Nephron (organoid): ENCODE results near the gene TRAF3.

Source experiments
- H3K27ac Mint-ChIP-seq, 3 experiments: 2 replicates each; pipeline ENCODE4 v1.8.0; 2020; ENCODE audit warnings: mixed read lengths in 3 of 3, mild to moderate bottlenecking in 2 of 3, moderate library complexity in 1 of 3
- H3K27me3 Mint-ChIP-seq: 2 replicates; pipeline ENCODE4 v1.8.0; 2021; ENCODE audit warnings: low read depth, mild to moderate bottlenecking, moderate library complexity, mixed read lengths
- H3K36me3 Mint-ChIP-seq: 2 replicates; pipeline ENCODE4 v1.8.0; 2020; ENCODE audit warnings: low read depth, mixed read lengths
- H3K4me1 Mint-ChIP-seq: 2 replicates; pipeline ENCODE4 v1.8.0; 2020; ENCODE audit warnings: mixed read lengths
- H3K4me3 Mint-ChIP-seq, 3 experiments: 2 replicates each; pipeline ENCODE4 v1.8.0; 2020; ENCODE audit warnings: mild to moderate bottlenecking in 3 of 3, mixed read lengths in 3 of 3, moderate library complexity in 2 of 3
- H3K9me3 Mint-ChIP-seq: 2 replicates; pipeline ENCODE4 v1.8.0; 2020; ENCODE audit warnings: mixed read lengths
- CTCF ChIP-seq, 3 experiments: fragments of 200-600 bp; sonication (generic); IDR thresholded peaks; one replicate each; pipeline ENCODE4 v1.5.0; 2021; ENCODE audit warnings: antibody characterized with exemption in 3 of 3; ENCODE audit not compliant: unreplicated experiment in 3 of 3

TRAF3 gene

GRCh38 chr14:102866982-102867761 lies 89.9 kb downstream of the TRAF3 start:
- Mint-ChIP-seq H3K4me1 (peaks cover 7% of the 10 kb centered on the region), H3K36me3 (peaks cover 19% of the 10 kb centered on the region), H3K27me3 (no peaks in the 10 kb centered on the region), H3K9me3 (peaks cover 7% of the 10 kb centered on the region), H3K27ac (peak overlapping the region; percentile 28 to 62 (median 30)), H3K4me3 (no peak overlapping the region)
- no peak for TF ChIP-seq CTCF (IDR thresholded peaks at IDR 0.05; ENCODE audit: unreplicated experiment in 3 of 3)

- peak overlapping the region in 1 of 3 experiments; percentile 31 for H3K27ac Mint-ChIP-seq
Observed at GRCh38 chr14:102867826-102868580, 90.8 kb downstream of the TRAF3 start.

GRCh38 chr14:102868956-102869547 lies 91.8 kb downstream of the TRAF3 start:
- Mint-ChIP-seq H3K9me3 (no peaks in the 10 kb centered on the region), H3K27me3 (no peaks in the 10 kb centered on the region), H3K27ac (no peak overlapping the region), H3K4me1 (peaks cover 7% of the 10 kb centered on the region), H3K36me3 (peaks cover 19% of the 10 kb centered on the region), H3K4me3 (no peak overlapping the region)
- TF ChIP-seq CTCF (IDR thresholded peaks at IDR 0.05; ENCODE audit: unreplicated experiment in 3 of 3), result no peak

More at GRCh38 chr14:102867826-102868580, 90.8 kb downstream of the TRAF3 start:
- peaks cover 2% of the 10 kb centered on the region for H3K9me3 Mint-ChIP-seq
- peaks cover 7% of the 10 kb centered on the region for H3K4me1 Mint-ChIP-seq
- no peak for TF ChIP-seq CTCF (IDR thresholded peaks at IDR 0.05; ENCODE audit: unreplicated experiment in 3 of 3)
- H3K4me3 Mint-ChIP-seq, result no peak overlapping the region
- H3K36me3 Mint-ChIP-seq, result peaks cover 19% of the 10 kb centered on the region
- H3K27me3 Mint-ChIP-seq, result no peaks in the 10 kb centered on the region

GRCh38 chr14:102870246-102870645 lies 93.0 kb downstream of the TRAF3 start:
- no peak for TF ChIP-seq CTCF (IDR thresholded peaks at IDR 0.05; ENCODE audit: unreplicated experiment in 3 of 3)
- H3K4me3 Mint-ChIP-seq, result no peak overlapping the region

GRCh38 chr14:102870994-102871831 lies 94.0 kb downstream of the TRAF3 start:
- TF ChIP-seq CTCF (IDR thresholded peaks at IDR 0.05; ENCODE audit: unreplicated experiment in 3 of 3), result no peak
- peaks cover 18% of the 10 kb centered on the region for H3K4me1 Mint-ChIP-seq
- no peak overlapping the region for H3K27ac Mint-ChIP-seq
- H3K9me3 Mint-ChIP-seq, result no peaks in the 10 kb centered on the region
- peaks cover 16% of the 10 kb centered on the region for H3K36me3 Mint-ChIP-seq
- no peaks in the 10 kb centered on the region for H3K27me3 Mint-ChIP-seq
- no peak overlapping the region for H3K4me3 Mint-ChIP-seq

More at GRCh38 chr14:102870246-102870645, 93.0 kb downstream of the TRAF3 start:
- Mint-ChIP-seq H3K36me3 (peaks cover 16% of the 10 kb centered on the region), H3K4me1 (peaks cover 12% of the 10 kb centered on the region), H3K27me3 (no peaks in the 10 kb centered on the region), H3K9me3 (no peaks in the 10 kb centered on the region), H3K27ac (no peak overlapping the region)
